GM18511 (cell line): ENCODE data around the gene TSPAN32.
"Not testable (repeated sequence)": the region's sequence is repeated elsewhere in the genome, so short reads cannot be mapped to it uniquely, and the experiment has no call there.

Source experiments
- ATAC-seq: cut with Tn5 transposase; IDR thresholded peaks from one replicate; pipeline ENCODE4 v1.9.1; 2021; ENCODE audit warnings: mild to moderate bottlenecking, moderate library complexity; ENCODE audit not compliant: unreplicated experiment

Gene TSPAN32

DNA sequence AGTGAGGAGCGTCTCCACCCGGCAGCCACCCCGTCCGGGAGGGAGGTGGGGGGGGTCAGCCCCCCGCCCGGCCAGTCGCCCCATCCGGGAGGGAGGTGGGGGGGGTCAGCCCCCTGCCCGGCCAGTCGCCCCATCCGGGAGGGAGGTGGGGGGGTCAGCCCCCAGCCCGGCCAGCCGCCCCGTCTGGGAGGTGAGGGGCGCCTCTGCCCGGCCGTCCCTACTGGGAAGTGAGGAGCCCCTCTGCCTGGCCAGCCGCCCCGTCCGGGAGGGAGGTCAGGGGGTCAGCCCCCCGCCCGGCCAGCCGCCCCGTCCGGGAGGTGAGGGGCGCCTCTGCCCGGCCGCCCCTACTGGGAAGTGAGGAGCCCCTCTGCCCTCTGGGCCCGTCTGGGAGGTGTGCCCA is 30.8 kb downstream of the TSPAN32 start:
- ATAC-seq, result not testable (repeated sequence)

DNA sequence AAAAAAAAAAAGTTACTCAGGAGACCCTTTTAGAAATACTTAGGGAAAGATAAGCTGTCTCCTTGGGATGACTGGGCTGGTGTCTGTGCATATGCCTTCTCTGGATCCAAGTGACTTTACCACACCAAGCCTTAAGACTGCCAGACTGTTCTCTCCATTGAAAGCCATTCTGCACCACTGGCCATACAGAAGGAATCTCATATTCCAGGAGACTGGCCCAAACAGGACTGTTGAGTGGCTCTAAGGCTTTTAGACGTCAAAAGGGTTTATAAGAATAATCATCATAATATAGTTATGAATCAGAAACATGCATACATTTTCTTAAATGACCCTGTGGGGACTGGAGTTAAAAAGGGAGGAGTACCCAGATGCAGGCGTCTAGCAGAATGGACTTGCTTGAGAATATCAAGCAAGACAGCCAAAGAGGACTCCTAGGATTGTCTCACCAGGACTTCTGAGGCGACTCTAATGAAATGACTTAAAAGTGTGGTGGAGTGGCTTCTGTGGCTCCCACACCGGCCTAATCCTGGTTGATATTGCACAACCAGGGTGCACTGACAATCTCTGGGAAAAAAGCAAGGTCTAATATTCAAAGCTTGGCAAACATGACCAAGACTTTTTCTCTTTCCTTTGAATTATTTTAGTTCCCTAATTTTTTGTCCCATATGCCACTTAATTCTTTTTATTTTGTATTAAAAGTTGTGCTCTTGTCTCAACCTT is 31.8 kb downstream of the TSPAN32 start:
- not testable (repeated sequence) for ATAC-seq

DNA sequence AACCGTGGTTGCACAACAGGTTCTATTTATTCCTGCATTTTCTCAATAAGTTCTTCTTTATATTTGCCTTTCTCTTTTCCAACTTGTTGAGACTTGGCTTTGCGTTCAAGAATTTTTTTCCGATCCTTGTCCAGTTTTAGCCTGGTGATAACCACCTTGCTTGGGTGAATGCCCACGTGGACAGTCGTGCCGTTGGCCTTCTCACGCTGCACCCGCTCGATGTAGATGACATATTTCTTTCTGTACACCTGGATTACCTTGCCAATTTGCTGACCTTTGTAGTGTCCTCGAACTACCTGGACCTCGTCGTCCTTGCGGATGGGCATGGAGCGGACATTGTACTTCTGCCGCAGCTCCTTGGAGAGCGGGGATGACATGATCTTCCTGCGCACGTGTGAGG is 33.5 kb downstream of the TSPAN32 start:
- ATAC-seq, result not testable (repeated sequence)

DNA sequence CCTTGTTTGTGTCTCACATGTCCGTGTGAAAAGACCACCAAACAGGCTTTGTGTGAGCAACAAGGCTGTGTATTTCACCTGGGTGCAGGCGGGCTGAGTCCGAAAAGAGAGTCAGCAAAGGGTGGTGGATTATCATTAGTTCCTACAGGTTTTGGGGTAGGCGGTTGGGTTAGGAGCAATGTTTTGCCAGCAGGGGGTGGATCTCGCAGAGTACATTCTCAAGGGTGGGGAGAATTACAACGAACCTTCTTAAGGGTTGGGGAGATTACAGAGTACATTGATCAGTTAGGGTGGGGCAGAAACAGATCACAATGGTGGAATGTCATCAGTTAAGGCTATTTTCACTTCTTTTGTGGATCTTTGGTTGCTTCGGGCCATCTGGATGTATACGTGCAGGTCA is 36.9 kb downstream of the TSPAN32 start:
- ATAC-seq, result not testable (repeated sequence)

DNA sequence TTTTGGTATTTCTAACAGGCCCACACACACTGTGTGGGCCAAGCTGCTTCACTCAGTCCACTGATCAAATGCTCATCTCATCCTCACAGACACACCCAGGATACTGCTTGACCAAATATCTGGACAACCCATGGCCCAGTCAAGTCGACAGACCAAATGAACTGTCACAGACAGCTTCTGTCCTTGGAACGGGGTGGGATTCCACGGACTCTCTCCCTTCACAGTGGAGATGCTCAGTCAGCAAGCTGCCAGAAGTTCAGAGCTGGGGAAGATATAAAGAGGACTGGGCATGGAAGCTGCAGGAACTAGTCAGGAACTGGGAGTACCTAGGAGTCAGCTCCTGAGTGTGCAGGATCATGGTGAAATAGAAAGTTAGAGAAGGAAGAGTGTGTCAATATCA is 40.7 kb downstream of the TSPAN32 start:
- no peak for ATAC-seq

DNA sequence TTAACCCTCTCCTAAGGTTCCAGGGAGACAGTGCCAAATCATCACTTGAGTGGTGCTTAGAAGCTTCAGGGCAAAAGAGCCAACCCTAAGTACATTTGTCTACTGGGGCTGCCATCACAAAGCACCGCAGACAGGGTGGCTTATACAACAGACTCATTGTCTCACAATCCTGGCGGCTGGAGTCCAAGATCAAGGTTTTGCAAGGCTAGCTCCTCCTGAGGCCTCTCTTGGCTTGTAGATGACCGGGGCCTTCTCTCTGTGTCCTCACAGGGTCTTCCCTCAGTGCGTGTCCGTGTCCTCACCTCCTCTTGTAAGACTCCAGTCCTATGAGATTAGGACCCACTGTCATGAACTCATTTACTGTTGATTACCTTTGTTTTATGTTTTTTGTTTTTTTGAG is 41.2 kb downstream of the TSPAN32 start:
- ATAC-seq, result no peak

DNA sequence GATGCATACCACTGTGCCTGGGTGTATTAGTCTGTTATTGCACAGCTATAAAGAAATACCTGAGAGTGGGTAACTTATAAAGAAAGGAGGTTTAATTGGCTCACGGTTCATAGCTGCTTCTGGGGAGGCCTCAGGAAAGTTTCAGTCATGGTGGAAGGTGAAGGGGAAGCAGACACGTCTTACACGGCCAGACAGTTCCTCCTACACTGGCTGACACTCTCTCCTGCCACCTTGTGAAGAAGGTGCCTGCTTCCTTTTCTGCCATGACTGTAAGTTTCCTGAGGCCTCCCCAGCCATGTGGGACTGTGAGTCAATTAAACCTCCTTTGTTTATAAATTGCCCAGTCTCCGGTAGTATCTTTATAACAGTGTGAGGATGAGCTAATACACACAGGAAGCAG is 41.7 kb downstream of the TSPAN32 start:
- ATAC-seq, result no peak

DNA sequence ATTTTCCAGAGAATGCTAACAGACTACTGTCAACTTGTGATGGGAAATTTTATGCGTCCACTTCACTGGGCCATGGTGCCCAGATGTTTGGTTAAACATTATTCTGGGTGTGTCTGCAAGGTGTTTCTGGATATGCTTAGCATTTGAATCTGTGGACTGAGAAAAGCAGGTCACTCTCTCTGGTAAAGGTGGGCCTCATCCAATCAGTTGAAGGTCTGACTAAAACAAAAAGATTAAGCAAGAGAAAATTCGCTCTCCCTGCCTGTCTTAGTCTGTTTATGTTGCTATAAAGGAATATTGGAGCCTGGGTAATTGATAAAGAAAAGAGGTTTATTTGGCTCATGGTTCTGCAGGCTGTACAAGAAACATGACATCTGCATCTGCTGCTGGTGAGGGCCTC is 43.2 kb downstream of the TSPAN32 start:
- no peak for ATAC-seq

DNA sequence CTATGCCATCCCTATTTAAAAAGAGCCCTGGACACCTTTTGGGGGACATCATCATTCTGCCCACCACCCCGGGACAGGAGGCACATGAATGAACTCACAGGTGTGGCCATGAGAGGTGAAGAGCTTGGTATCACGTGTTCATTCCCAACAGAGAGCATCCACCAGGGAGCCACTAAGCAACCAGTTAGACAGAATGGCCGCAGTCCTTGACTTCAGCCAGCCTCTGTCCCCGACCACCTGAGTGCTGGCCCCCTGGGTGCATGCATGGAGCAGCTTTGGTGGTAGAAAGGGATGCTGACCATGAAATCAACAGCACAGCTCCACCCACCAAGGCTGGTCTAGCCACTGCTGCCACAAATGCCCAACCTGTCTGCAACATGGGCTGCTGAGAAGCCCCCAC is 44.2 kb downstream of the TSPAN32 start:
- ATAC-seq, result no peak

DNA sequence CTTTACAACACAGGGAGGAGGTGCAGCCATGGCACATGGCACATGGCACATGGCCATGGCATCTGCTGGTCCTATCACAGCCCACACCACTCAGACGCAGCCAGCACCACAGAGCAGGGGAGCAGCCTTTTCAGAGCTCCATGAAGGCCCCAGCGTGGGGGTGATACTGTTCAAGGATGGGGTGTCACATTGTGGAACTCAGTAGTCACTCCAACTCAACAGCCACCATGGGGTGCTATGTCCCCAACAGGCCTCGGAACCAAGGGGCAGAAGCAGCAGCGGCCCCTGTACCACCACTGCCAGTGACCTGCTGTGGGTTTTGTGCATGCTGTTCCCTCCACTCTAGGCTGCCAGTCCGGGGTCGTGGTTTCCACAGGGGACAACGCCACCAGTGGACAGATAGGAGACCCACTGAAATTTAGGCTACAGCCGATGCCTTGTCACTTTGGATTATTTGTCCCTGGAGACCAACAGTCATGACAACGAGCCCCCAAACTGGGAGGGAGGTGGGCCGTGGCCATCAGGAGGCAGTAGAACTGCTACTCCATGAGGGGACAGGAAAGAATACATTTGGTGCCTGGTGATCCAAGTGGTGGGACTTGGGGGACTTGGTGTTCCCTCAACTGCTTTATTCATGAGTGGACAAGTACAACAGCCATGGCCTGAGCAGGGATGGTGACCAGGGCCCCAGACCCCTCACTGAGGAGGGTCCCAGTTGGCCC is 44.9 kb downstream of the TSPAN32 start:
- ATAC-seq, result no peak

DNA sequence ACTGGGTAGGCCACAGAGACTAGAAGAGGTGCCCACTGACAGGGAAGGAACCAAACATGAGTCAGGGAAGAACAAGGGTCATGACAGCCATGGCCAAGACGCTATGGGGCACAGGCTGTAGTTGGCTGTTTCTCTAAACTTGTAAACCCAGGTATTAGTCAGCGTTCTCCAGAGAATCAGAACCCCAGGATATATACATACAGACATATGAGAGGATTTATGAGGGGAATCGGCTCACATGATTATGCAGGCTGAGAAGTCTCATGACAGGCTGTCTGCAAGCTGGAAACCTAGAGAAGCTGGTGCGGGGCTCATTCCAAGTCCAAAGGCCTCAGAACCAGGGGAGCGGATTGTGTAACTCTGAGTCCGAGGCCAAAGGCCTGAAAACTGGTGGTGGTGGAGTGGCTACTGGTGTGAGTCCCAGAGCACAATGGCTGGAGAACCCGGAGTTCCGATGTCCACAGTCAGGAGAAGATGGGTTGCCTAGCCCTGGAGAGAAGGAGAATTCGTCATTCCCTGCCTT is 45.6 kb downstream of the TSPAN32 start:
- ATAC-seq, result no peak

DNA sequence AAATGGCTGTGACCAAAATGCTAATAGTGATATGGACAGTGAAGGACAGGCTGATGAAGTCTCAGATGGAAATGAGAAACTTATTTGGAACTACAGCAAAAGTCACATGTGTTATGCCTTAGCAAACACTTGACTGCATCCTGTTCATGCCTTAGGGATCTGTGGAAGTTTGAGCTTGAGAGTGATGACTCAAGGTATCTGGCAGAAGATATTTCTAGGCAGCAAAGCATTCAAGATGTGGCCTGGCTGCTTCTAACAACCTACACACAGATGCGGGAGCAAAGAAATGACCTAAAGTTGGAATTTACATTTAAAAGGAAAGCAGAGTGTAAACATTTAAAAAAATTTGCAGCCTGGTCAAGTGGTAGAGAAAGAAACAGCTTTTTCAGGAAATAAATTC is 47.2 kb downstream of the TSPAN32 start:
- ATAC-seq, result no peak

DNA sequence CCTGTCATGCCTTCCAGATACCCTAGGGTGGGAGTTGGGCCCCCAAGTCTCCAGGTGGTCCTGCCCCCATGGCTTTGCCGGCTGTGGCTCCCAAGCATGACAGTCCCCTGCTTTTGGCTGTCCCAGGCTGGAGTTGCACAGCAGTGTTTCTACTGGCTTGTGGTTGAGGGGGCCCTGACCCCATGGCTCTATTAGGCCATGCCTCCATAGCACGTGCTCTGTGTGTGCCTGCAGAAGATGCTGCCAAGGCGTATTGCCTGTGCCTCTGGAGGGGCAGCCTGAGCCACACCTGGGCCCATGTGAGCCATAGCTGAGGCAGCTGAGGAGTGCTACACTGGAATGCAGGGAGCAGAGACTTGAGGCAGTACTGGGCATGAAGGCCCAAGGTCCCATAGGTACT is 49.9 kb downstream of the TSPAN32 start:
- no peak for ATAC-seq

DNA sequence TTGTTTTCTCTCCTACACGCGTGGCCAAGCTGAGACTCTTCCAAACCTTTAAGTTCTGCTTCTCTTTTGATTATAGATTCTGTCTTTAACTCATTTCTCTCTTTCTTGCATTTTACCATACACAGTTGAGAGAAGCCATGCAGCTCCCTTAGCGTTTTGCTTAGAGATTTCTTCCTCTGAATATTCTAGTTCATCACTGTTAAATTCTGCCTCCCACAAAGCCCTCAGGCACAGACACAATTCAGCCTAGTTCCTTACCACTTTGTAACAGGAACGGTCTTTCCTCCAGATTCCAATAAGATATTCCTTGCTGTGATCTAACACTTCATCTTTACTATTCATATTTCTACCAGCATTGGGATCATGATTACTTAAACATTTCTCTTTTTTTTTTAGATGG is 50.6 kb downstream of the TSPAN32 start:
- no peak for ATAC-seq

DNA sequence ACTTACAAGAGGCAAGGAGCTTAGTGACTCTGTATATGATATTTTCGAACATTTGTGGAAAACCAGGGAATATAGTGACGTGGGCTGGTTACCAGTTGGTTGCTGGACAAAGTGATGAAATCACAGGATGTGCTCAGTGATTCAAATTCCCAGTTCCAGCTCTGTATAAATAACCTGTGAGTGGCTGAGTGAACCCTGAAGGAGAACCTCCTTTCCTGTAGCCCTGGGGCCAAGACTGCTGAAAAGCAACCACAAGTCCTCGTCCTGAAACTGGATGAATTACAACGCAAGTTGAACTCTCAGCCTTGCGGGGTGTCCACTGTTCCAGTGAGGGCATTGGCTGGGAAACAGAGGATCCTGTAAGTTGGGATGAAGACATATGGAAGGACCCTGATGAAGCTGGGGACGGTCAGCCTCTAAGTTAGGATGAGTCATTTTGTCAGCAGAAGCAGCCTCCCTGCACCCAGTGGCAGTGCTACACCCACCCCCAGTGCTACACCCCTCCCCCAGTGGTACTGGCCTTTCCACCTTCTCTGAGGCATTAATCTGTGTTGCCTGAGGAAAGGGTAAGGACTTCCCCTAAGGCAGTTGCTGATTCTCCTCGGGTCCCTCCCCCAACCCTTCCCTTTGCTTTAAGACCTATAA is 53.3 kb downstream of the TSPAN32 start:
- no peak for ATAC-seq

DNA sequence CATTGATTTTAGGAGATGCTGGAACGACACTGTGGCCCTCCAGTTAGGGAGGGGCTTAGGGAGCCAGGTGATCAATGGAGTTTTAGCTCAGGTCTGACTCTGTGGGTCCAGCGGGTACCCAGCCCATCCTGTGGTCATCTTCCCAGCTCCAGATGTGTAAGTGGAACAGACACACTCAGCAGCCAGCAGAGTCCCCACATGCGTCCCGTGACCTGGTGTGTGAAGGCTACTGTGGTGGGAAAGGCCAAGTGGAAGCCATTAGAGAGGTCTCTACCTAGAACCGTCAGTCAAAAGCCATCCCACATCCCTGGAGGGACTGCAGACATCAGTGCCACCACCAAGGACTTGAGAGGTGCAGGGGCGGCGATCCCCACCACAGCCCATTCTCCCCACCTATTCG is 55.4 kb downstream of the TSPAN32 start:
- ATAC-seq, result no peak

DNA sequence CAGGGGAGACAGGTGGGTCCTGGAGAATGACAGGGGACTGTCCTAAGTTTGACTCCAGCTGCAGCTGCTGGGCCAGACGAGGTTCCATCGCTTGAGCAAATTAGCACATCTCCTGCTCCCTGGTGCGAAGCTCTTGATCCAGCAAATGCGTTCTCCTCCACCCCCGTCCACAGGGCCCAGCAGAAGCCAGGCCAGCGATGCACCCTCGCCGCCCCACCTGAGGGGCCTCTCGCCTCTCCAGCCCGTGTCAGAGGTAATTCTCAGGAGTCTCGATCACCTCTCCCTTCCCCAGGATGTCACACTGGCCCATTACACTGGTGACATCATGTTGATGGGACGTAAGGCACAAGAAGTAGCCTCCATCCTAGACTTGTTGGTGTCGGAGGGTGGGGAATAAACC is 55.8 kb downstream of the TSPAN32 start:
- not testable (repeated sequence) for ATAC-seq

DNA sequence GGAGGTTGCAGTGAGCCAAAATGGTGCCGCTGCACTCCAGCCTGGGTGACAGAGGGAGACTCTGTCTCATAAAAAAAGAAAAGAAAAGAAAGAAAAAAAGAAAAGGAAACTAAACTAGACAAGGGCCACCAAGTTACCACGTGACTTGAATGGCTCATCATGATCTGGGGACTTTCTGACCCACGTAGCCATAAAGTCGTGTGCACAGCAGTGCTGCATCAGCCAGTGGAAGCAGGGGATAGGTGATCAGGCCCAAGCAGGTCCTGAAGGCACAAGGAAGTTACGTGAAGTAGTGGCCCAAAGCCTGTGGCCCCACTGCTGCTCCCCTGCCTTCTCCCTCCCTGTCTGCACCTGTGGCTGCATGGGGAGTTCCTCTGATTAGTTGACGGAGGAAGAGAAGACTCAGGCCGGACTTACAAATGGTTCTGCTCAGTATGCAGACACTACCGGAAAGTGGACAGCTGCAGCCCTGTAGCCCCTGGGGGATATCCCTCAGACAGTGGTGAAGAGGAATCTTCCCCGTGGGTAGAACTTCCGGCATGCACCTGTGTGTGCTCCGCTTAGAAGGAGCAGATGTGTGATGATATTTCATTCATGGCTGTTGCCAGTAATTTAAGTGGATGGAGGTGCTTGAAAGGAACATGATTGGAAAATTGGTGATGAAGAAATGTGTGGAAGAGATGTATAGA is 57.1 kb downstream of the TSPAN32 start:
- ATAC-seq, result no peak

DNA sequence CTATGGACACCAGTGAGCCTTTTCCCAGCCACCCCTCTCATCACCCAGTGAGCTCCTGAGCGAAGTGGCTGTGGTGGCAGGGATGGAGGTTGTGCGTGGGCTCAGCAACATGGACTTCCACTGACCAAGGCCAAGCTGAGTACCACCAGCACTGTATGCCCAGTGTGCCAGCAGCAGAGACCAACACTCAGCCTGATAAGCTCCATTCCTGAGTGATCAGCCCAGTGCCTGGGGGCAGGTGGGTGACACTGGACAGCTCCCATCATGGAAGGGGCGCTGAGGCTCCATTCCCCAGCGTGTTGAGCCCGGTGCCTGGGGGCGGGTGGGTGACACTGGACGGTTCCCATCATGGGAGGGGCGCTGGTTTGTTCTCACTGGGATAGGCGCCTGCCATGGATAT is 57.7 kb downstream of the TSPAN32 start:
- ATAC-seq, result no peak

DNA sequence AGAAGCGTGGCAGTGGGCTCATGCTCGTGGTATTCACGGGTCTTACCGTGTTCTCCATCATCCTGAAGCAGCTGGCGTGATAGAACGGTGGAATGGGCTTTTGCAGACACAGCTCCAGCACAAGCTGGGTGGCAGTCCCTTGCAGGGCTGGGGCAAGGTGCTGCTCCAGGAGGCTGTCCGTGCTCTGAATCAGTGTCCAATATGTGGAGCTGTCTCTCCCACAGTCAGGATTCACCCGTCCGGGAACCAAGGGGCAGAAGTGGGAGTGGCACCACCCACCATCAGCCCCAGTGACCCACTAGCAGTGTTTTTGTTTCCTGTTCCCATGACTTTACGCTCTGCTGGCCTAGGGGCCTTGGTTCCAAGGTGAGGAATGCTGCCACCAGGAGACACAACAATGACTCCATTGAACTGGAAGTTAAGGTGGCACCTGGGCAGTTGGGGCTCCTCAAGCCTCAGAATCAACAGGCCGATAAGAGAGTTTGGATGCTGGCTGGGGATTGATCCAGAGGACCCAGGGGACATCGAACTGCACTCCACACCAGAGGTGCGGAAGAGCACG is 58.3 kb downstream of the TSPAN32 start:
- no peak for ATAC-seq

DNA sequence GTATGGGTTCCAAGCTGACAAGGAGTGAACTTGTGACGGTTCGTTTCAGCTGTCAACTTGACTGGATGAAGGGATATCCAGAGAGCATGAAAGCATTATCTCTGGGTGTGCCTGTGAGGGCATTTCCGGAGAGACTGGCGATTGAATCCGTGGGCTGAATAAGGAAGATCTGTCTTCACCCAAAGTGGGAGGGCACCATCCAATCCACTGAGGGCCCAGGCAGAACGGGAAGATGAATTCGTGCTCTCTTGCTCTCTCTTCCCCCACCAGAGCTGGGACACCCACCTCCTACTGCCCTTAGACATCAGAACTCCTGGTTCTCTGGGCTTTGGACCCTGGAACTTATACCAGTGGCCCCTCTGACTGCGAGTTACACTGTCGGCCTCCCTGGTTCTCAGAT is 59.8 kb downstream of the TSPAN32 start:
- ATAC-seq, result no peak
